ENCODE data around the gene GID8. TPM values are rescaled to one million over a fixed set of nuclear protein-coding genes. Genes with fewer than 3 reads are reported as not detected.

Gene GID8
- total and polyA plus RNA-seq, 2 experiments from 2014 or later, result 41.8 to 106 TPM

DNA sequence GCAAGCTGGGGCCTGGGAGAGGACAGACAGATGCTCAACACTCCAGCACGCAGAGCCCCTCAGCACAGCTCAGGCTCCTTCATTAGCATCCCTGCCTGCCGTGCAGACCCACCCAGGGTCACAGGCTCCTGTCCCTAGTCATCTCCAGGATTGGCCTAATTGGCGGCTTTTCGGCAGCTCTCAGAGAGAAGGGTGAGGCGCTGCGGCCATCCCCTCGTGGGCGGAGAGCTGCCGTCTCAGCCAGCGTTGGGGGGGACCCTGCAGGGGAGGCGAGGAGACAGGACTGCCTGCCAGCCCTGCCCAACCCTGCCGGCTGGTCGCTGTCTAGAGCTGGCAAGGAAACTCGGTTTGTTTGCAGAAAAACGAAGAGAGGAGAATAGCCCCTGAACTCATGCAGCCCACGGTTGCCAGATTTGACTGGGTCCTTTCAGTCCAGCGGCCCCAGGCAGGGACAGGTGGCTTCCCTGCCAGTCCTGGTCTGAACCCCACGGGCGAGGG is 42.0 kb downstream of the GID8 start:
- H3K27me3 ChIP-seq (ENCODE audit: insufficient read depth), result peaks cover 2% of the 10 kb centered on the region

DNA sequence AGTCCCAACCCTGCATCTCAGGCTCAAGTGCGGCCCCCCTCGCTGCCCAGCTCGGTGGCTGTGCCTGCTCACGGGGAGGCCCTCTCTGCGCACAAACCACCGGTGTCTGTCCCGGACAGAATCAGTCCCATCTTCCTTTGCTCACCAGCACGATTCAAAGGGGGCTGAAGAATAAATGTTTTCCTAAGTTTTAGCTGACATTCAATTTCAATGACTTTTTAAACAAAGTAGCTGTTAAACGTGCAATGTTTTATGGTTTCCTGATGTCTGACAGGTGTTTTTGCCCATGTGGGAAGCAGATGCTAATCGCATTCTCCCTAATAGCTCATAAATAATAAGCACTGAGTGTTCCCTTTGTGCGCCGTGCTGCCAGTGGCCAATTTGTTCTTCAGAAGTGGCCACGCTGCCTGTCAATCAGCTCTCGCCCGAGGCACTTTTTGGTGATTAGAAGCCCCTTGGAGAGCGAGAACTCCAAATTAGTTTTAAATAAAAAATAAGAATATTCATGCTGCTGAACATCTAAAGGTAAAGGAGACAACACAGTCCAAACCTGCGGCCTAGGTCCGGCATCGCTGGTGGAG is 42.5 kb downstream of the GID8 start:
- Histone ChIP-seq H3K36me3 (ENCODE audit: insufficient read depth) (no peaks in the 10 kb centered on the region), H3K4me2 (no peak overlapping the region), H3K4me1 (ENCODE audit: insufficient read depth) (peaks cover 37% of the 10 kb centered on the region), H3K27me3 (ENCODE audit: insufficient read depth) (no peaks in the 10 kb centered on the region), H3F3A (replicated peaks; ENCODE audit: low read depth) (0 out of 2 replicates have a peak, but pooled peaks cover 5% of the 10 kb centered on the region), H2AFZ (no peak overlapping the region), H3K4me3 (no peak overlapping the region), H3K9me2 (ENCODE audit: insufficient read depth) (no peaks in the 10 kb centered on the region), H3K27ac (ENCODE audit: low read depth) (no peak overlapping the region), H4K20me1 (replicated peaks; ENCODE audit: insufficient read depth) (no peaks in the 10 kb centered on the region), H3K79me2 (replicated peaks; ENCODE audit: insufficient read depth) (no peaks in the 10 kb centered on the region)
- no peak overlapping the region for H3K4me3 Mint-ChIP-seq
- H3K27ac Mint-ChIP-seq, result no peak overlapping the region
- ATAC-seq (no peak), DNase-seq (ENCODE audit: low spot score) (no peak)
- H3K4me1 Mint-ChIP-seq, result peaks cover 47% of the 10 kb centered on the region
- no peaks in the 10 kb centered on the region for H3K9me3 Mint-ChIP-seq
- H3K27me3 Mint-ChIP-seq (ENCODE audit: insufficient read depth, low read depth, poor library complexity), result peaks cover 17% of the 10 kb centered on the region
- H3K36me3 Mint-ChIP-seq (ENCODE audit: low read depth), result no peaks in the 10 kb centered on the region
- TF ChIP-seq JUNB (IDR thresholded peaks at IDR 0.05; ENCODE audit: unreplicated experiment) (no peak), NANOG (IDR thresholded peaks at IDR 0.05; ENCODE audit: borderline replicate concordance) (no peak), CREB1 (CRISPR knock-in tag; IDR thresholded peaks at IDR 0.05; ENCODE audit: low read depth) (no peak), EZH2phosphoT487 (IDR thresholded peaks at IDR 0.05; ENCODE audit: unreplicated experiment) (no peak), EZH2 (IDR thresholded peaks at IDR 0.05; ENCODE audit: low read depth, unreplicated experiment) (no peak)
- TF ChIP-seq, protein P1, sequence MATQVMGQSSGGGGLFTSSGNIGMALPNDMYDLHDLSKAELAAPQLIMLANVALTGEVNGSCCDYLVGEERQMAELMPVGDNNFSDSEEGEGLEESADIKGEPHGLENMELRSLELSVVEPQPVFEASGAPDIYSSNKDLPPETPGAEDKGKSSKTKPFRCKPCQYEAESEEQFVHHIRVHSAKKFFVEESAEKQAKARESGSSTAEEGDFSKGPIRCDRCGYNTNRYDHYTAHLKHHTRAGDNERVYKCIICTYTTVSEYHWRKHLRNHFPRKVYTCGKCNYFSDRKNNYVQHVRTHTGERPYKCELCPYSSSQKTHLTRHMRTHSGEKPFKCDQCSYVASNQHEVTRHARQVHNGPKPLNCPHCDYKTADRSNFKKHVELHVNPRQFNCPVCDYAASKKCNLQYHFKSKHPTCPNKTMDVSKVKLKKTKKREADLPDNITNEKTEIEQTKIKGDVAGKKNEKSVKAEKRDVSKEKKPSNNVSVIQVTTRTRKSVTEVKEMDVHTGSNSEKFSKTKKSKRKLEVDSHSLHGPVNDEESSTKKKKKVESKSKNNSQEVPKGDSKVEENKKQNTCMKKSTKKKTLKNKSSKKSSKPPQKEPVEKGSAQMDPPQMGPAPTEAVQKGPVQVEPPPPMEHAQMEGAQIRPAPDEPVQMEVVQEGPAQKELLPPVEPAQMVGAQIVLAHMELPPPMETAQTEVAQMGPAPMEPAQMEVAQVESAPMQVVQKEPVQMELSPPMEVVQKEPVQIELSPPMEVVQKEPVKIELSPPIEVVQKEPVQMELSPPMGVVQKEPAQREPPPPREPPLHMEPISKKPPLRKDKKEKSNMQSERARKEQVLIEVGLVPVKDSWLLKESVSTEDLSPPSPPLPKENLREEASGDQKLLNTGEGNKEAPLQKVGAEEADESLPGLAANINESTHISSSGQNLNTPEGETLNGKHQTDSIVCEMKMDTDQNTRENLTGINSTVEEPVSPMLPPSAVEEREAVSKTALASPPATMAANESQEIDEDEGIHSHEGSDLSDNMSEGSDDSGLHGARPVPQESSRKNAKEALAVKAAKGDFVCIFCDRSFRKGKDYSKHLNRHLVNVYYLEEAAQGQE (IDR thresholded peaks at IDR 0.05; ENCODE audit: unreplicated experiment), result no peak

More for the DNA sequence above, 42.0 kb downstream of the GID8 start:
- Histone ChIP-seq H4K20me1 (replicated peaks; ENCODE audit: insufficient read depth) (no peaks in the 10 kb centered on the region), H3K79me2 (replicated peaks; ENCODE audit: insufficient read depth) (no peaks in the 10 kb centered on the region), H3K27ac (ENCODE audit: low read depth) (no peak overlapping the region), H2AFZ (no peak overlapping the region), H3K4me1 (ENCODE audit: insufficient read depth) (peaks cover 42% of the 10 kb centered on the region), H3K36me3 (ENCODE audit: insufficient read depth) (no peaks in the 10 kb centered on the region), H3K4me3 (no peak overlapping the region), H3K9me2 (ENCODE audit: insufficient read depth) (no peaks in the 10 kb centered on the region), H3F3A (replicated peaks; ENCODE audit: low read depth) (0 out of 2 replicates have a peak, but pooled peaks cover 5% of the 10 kb centered on the region), H3K4me2 (no peak overlapping the region)
- Mint-ChIP-seq H3K4me3 (no peak overlapping the region), H3K4me1 (peaks cover 50% of the 10 kb centered on the region), H3K27ac (no peak overlapping the region), H3K9me3 (no peaks in the 10 kb centered on the region), H3K27me3 (ENCODE audit: insufficient read depth, low read depth, poor library complexity) (peaks cover 20% of the 10 kb centered on the region), H3K36me3 (ENCODE audit: low read depth) (no peaks in the 10 kb centered on the region)
- no peak for DNase-seq (ENCODE audit: low spot score)
- TF ChIP-seq STAT1 (IDR thresholded peaks at IDR 0.05; ENCODE audit: unreplicated experiment), result no peak
- TF ChIP-seq JUNB (IDR thresholded peaks at IDR 0.05; ENCODE audit: unreplicated experiment), result no peak
- no peak for TF ChIP-seq ZNF331 (CRISPR knock-in tag; IDR thresholded peaks at IDR 0.05; ENCODE audit: low read depth)
- TF ChIP-seq EZH2phosphoT487 (IDR thresholded peaks at IDR 0.05; ENCODE audit: unreplicated experiment), result no peak
- TF ChIP-seq EZH2 (IDR thresholded peaks at IDR 0.05; ENCODE audit: low read depth, unreplicated experiment), result no peak
- TF ChIP-seq, protein P2, sequence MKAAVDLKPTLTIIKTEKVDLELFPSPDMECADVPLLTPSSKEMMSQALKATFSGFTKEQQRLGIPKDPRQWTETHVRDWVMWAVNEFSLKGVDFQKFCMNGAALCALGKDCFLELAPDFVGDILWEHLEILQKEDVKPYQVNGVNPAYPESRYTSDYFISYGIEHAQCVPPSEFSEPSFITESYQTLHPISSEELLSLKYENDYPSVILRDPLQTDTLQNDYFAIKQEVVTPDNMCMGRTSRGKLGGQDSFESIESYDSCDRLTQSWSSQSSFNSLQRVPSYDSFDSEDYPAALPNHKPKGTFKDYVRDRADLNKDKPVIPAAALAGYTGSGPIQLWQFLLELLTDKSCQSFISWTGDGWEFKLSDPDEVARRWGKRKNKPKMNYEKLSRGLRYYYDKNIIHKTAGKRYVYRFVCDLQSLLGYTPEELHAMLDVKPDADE (IDR thresholded peaks at IDR 0.05), result no peak
- TF ChIP-seq, protein P1 (IDR thresholded peaks at IDR 0.05; ENCODE audit: unreplicated experiment), result no peak
- peak; percentile 7; the same call in 2 of the 3 replicates for ATAC-seq

All from GM23338 (cell line).